Measurements from ENCODE around the gene NEURL3.
A peak's percentile ranks its signal among the peaks of the same experiment; 100 is the strongest.

The NEURL3 gene

DNA sequence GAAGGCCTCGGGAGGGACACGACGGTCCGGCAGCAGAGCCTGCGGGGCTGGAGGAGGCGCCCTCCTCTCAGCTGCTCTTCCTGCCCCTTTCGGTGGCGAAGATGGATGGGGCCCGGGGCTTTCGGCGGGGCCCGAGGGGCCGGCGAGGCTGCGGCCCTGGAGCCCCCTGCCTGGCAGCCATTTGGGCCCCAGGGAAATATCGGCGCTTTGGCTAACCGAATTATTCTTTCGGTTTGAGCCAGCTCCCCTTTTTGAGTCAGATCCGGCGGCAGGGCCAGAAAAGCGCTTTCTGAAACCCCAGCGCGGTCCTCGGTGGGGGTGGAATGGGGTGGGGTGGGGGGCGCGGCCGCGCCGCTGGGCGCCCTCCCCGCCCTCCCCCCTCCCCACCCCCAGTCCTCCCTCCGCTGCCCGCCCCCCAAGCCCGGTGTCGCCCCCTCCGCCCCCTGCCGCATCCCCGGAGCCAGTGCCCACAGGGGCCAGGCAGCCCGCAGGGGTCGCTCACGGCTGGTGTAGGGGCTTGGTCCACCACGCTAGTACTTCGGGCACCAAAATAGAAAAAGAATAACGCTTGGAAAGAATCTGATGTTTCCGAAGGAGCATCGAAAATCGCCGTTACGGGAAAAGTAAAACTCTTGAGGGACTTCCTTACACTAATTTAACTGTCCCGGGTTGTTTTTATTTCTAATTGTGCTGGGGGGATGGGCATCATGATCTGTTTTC, 22.3 kb upstream of the NEURL3 start:
- peak; percentile 9 for DNase-seq

DNA sequence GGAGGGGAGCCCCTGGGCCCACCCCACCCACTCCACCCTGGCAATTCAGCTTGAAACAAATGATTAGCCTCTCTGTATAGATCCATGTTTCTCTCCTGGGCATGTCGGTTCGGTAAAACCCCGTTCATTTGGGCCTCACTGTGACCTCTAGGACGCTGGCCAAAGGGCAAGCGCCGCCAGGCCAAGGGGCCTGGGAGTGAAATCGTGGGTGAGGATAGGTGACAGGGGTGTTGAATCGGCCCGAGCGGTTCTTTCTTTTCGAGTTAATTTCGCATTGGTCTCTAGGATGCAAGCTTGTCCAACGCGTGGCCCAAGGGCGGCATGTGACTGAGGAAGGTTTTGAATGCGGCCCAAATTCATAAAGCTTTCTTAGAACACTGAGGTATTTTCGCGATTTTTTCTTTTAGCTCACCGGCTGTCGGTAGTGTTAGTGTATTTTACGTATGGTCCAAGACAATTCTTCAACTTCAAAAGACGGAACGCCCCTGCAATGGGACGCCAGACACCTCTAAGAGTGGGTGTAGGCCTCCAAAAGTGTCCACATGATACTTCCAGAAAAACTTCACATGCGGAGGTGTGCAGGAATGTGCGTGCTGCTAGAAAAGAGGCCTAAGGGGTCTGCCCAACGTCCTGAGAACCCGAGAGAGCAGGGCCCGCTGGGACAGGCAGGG, 21.6 kb upstream of the NEURL3 start:
- peak; percentile 5 for DNase-seq

DNA sequence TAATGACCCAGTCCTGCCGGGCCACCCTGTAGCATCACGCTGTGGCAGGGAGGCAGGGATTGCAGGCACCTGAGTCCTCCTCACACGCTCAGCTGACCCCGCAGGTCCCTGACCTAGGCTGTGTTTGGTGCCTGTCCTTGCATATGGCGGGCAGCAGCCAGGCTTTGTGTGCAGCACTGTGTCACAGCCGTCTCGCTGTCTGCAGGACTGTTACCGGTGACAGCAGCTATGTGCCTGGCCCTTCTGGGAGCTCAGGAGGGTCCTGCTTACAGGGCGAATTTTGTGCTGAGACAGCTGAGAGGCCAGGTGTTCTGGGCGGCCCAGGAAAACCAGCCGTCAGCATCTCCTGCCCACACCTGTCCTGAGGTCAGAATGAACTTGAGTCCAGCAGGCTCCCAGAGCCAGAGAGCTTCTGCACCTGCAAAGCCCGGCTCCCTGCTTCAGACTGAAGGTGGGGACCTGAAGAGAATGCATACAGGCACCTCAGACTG, 21.0 kb upstream of the NEURL3 start:
- no peak for DNase-seq

DNA sequence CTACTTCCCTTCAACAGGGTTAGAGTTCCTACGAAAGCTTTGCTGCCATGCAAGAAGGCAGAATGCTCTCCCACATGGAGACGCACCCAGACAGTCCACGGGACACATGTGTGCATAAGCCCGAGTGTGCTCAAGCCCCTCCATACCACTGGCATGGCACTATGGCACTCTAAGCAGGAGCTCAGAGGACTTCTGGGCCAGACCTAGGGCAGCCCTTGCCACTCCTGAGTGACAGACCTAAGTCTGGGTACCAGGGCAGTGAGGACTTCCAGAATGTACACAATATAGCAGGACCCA, 20.0 kb upstream of the NEURL3 start:
- DNase-seq, result no peak

DNA sequence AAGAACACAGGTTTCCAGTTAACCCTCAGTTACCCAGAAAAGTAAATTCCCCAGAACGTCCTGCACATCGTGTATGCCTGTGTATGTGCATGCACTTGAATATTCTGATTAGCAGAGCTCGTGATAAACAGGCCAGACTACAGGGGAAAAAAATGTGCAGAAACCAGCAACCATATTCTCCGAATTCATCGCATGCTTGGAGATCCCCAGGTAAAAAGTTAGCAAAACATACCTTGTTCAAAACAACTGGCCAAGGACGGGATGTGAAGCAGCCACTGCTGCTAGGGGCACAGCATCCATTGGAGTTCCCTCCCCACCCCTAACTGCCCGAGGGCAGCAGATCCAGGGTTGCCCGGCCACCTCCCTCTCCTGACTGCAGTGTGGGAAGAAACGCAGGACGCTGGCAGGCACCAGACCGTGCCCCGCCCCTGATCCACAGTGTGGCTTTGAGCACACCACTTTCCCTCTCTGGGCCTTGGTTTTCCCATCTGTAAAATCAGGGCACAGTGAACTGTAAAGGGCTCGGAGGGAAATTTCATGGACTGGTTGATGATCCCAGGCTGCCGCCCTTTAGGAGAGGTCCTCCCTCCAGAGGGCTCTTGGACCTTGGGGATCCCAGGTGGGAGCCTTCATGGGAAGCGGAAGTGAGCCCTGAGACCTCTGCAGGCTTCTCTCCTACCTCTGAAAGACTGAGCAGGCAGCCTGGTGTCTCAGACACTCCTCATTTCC, 19.5 kb upstream of the NEURL3 start:
- no peak for DNase-seq

DNA sequence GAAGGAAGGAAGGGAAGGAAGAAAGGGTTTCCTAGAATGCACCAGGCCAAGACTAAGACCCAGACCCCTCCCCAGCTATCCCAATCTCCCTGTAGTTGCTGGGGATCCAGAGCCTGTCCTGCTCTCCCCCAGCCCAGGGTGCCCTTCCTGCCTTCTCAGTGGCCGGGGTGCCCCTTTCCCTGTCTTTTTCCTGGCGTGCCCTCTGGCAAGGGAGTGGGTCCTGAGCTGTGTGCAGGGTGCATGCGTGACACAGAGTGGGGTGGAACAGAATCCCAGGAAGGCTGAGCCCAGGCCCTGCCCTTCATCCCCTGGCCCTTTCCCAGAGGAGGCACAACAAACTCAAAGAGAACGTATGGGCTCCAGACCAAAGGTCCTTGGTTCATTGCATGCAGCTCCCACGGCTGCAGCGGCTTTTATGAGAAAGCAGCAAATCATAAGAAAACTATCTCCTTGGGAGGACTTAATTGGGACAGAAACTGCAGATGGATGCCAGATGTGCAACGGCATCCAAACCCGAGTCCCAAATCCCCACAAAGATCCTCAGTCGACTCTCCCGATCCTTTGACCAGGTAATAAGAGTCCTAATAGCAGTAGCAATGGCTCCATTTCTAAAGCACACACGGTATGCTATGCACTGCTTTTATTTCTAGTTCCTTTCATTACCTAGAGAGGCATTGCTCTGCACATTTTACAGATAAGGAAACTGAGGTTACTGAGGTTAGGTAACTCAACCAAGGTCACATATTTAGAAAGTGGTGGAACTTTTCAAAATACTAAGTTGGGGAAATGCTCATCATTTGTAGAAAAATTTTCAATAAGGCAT, 18.7 kb upstream of the NEURL3 start:
- no peak for DNase-seq

DNA sequence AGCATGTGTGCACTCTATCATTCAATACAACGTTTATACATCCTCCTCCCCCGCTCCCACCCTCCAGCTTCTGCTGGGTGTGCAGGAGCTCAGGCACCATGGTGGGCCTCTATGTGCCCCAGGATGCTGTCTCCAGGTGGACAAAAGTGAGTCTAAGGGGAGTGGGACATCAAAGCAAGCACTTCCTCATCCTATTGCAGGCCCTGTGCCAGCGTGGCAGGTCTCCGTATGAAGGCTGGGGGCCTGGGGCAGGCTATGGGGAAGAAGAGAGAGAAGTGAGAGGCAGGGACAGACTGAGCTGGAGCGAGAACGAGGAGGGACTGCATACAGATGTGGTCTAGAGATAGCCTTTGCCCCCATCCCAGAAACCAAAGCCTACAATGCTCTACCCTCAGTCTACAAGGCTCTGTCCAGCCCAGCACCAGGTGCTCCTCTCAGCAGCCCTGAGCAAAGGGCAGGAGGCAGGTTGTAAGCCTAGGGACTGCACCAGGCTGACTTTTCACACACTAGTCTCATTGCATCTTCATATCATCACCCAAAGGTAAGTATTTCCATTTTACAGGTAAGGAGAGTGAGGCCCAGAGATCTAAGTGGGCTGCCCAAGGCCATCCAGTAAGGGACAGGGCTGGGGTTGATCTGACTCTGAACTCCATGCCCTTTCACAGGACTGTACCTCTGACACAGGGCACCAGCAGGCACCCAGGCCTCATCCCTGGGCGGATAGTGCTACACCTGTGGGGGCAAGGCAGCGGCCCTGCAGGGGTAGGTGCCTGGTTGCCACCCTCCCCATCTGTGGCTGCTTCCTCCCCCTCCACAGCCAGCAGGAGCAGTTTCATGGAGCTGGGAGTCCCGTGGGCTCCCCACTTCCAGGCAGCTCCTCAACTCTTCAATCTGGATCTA, 17.4 kb upstream of the NEURL3 start:
- no peak for DNase-seq

DNA sequence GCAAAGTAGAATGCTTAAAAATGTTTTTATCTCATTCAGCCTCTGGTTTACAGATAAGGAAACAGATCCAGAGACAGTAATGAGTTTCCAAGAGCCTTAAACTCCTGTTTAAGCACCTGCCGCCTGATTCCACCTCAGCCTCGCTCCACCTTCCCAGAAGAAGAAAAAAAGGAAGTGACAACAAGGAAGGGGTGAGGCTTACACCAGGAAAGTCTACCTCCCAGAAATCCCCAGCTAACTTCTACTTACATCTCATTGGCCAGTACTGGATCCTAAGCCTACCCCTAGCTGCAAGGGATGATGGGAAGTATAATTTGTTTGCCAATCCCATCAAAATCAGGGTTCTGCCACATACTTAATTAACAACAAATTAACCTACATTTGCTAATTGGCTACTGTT, 16.1 kb upstream of the NEURL3 start:
- peak; percentile 9 for DNase-seq

DNA sequence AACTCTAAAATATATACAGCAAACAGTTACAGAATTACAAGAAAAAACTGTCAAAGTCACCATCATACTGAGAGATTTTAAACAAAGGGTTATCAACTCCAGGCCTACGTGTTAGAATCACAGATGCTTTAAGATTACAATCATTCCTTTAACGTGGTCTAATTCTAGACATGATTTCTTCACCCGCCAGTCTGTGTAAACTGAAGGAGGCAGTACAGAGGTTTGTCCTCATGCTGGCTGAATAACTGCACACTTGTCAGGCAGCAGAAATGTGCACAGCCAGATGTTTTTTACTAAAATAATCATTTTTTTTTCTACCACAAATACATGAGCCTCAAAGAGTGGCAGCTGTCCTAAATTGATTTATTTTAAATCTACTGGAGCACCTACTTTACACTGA, 15.5 kb upstream of the NEURL3 start:
- no peak for DNase-seq

DNA sequence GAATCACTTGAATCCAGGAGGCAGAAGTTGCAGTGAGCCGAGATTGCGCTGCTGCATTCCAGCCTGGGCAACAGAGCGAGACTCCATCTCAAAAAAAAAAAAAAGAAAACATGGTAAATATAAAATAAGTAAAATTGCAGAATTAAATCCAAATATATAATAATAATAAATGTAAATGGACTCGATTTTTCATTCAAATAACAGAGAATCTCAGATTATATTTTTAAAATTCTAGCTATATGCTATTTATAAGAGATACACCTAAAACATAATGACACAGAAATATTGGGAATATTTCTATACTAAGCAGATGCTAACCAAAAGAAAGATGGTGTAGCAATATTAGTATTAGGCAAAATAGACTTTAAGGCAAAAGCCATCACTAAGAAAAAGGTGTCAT, 15.1 kb upstream of the NEURL3 start:
- no peak for DNase-seq

DNA sequence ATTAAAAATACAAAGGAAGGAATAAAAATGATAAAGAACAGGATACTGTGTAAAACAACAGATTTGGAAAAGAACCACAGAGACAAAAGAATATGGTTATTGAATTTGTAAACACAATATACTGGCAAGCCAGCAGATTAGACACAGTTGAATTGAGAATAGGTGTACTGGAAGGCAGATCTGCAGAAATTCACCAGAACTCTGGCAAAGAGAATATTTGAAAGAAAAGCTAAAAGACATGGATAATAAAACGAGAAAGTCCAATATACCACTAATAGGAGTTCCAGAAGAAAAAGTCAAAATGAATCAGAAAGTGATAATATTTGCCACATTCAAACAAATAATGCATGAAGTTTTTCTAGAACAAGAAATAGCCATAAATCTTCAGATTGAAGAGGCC, 11.9 kb upstream of the NEURL3 start:
- no peak for DNase-seq

DNA sequence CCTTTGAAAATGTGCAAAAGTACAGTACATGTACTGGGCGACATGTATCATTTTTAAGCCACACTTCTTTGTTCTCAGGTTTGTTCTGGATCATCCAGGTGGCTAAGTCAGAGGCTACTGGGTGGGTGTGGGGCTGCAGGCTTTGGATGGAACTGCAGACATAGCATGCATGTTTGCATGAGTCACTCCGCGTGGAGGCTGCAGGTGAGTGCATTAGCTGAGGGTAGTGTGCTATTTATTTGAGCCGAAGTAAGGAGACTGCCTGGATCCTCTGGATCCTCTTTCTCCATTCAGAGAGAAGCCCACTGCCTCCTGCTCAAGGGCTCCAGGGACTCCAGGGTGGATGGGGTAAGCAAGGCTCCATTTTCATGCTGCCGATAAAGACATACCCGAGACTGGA, 9.4 kb upstream of the NEURL3 start:
- DNase-seq, result no peak

DNA sequence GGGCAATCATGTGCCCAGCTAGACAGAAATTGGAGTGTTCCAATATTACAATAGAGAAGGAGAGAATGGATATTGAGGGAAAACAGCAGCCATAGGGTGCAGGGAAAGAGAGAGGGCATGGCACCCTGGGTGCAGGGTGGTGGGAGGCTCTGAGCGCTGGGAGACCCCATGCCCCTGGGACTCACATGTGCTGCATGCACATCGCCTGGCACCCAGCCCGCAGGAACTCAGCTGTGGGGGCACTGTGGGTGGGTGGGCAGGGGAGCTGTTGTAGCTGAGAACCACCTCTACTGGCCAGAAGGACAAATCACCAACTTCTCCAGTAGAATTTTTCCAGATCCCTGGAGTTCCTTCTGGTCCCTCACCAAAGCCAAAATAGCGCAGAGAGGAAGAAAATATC, 7.2 kb upstream of the NEURL3 start:
- DNase-seq, result no peak

DNA sequence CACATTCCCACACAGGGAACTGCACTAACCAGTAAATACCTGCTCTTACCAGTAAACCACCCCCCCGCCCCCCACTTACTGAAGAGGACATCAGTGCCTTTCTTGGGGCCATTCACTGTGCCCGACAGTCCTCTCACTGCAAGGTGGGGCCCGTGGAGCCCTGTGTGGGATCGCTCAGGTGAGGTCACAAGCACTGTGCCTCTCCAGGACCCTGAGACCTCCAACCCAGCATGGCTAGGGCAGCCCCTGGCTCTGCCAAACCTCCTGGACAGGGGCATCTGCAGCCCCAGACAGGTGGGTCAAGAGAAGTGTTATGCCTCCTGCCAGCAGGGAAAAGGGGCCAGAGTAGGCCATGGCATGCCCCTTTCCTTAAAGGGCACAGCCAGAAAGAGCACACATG, 6.7 kb upstream of the NEURL3 start:
- no peak for DNase-seq

DNA sequence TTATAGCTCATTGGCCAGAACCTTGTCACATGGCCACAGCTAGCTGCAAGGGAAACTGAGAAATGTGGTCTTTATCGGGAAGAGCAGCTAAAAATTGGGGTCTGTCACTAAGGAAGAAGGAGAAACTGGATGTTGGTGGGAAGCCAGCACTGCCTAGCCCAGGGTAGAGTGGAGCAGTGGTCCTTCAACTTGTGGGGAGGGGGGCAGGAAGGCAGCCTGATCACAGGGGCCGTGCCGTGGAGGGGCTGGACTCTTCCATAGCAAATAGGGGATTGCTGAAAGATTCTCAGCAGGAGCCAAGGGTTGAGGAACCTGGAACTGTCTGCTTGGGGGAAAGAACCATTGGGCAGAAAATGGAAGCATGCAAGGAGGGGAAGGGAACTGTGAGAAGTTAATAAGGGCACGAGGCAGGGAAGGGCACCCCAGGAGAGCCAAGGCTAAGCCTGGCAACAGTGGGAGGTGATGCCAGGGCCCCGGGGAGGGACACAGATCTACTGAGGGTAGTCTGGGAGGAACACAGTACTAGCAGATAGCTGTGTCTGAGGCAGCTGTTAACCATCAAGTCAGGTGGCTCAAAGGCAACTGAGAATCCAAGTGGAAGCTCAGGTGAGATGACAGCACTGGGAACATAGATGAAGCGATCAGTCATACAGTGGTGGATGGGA, 5.9 kb upstream of the NEURL3 start:
- DNase-seq, result no peak

DNA sequence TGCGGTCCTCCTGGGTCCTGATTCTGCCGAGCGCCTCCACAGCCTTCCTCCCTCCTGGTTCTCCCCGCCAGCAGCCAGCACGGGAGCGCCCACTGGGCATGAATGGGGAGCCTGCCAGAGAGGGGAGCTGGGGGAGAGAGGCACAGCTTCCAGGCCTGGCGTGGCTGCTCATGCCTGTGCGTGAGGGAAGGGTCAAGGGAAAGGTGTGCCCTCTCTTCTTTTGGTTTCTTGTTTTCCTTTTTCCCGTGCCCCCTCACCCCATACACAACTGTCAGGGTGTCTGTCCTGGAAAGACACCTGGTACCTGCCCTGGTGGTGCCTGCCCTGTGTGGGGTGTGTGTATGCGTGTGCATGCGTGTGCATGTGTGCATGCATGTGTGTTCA, 4.7 kb upstream of the NEURL3 start:
- no peak for DNase-seq

DNA sequence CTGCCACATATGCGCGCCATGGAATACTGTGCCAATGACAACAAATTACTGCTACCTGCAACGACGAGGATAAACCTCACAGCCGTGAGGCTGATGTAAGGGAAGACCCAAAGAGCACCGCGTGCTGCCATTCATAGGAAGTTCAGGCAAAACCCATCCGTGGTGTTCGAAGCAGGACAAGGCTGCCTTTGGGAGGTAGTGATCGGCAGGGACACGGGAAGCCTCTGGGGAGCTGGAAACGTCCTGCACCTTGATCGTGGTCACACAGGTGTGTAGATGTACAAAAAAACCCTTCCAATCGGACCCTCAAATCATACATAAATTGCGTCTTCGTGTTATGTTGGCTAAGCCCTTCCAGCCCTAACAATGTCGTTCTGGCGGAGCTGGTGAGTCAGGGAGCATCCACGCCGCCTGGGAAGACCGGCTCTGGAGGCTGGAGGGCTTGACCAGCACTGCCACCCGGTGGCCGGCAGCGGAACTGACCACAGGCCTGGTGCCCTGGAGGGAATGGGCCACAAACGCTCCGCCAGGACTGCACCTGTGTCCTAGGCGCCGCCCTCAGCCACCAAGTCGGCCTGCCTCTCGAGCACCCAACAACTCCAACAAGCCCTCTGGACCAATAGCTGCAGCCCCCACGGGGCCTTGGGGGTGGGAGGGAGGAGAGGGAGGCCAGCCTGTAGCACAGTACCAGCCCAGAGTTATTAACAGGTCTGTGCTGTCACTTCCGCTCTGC, 4.1 kb upstream of the NEURL3 start:
- peak; percentile 75 for DNase-seq

DNA sequence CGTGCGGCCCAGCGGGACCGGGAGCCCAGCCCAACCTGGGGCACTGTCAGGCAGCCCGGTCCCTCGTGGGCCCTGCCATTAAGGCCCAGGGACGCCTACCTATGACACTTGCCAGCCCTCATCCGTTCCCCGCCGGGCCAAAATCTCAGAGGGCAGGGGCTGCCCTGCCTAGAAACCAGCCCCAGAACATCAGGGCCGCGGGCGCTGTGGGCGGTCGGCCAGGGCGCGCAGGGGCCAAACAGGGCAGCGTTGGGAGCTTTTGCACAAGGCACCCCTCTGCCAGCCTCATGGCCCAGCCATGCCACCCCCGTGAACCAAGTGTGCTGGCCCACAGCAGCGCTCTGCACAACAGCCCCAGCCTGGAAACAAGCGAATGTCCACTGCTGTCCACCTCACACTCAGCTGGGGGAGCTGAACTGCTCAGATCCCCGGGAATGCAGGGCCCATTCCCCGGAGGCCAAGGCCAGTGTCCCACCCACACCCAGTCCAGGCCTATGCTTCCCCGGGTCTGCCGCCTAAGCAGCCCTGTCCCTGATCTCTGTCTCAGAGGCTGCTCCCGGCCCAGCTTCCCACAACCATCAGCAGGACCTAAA, 3.5 kb upstream of the NEURL3 start:
- DNase-seq, result no peak

DNA sequence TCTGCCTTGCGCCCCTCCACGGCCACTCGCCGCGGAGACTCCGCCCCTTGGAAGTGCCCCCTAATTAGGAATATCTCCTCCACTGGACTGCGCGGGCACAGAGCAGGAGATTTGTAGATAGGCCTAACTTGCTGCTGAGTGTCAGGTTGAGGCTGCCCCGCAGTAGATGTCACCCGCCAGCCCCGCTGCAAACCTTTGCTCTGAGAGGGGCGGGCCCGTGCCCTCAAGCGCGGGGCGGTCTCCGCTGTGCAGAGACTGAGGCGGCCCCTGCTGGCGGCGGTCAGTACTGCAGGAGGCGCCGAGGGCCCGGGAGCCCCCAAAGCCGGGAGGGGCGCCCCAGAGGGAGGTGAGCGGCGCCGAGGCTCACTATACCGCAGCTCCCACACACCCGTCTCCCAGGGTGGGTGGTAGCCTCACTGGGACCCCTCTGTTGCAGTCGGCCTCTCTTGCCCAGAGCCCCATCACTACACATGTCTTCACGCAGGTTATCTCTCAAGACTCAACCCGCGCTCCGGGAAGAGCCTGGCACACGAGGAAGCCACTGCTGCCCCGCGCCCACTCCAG, 2.9 kb upstream of the NEURL3 start:
- peak; percentile 69 for DNase-seq

DNA sequence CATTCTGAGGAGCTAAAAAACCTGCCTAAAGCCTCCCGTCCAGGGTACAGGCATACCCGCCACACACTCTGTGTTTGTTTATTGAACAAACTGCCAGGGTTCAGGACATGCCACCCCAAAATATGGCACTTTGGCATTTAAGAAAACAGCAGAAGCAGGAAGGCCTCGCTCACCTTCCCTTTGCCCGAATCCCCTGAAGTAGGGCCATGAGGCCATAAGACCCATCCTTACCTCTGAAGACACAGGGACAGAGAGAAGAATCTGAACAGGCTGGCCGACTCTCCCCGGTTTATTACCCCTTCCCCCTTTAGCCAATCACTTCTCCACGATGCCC, 1.7 kb upstream of the NEURL3 start:
- no peak for DNase-seq

Measured in hematopoietic multipotent progenitor cell treated with erythropoietin and hydrocortisone succinate and interleukin-3 and kit ligand, for 8 days (in vitro differentiated cells).